SJCRH30 (cell line): ENCODE data around the gene PLCD3. TPM values are rescaled to one million over a fixed set of nuclear protein-coding genes. Genes with fewer than 3 reads are reported as not detected.
A peak's percentile ranks its signal among the peaks of the same experiment; 100 is the strongest.

Experiments used
- DNase-seq, 2 experiments: peaks; one replicate each; pipeline ENCODE4 v3.0.0-alpha.2; 2015 to 2020
- H3K27ac ChIP-seq: fragments of 250-450 bp; sonication (Bioruptor Pico); 2 replicates; pipeline ENCODE4 v1.5.1; 2020; ENCODE audit warnings: mild to moderate bottlenecking, moderate library complexity
- H3K27me3 ChIP-seq: fragments of 250-450 bp; sonication (Bioruptor Pico); 2 replicates; pipeline ENCODE4 v1.5.1; 2020; ENCODE audit warnings: mild to moderate bottlenecking, moderate library complexity
- H3K36me3 ChIP-seq: fragments of 250-450 bp; sonication (Bioruptor Pico); 2 replicates; pipeline ENCODE4 v1.5.1; 2020; ENCODE audit warnings: mild to moderate bottlenecking, moderate library complexity
- H3K4me1 ChIP-seq: fragments of 250-450 bp; sonication (Bioruptor Pico); 2 replicates; pipeline ENCODE4 v1.5.1; 2020; ENCODE audit warnings: mild to moderate bottlenecking, moderate library complexity
- H3K4me3 ChIP-seq: fragments of 250-450 bp; sonication (Bioruptor Pico); 2 replicates; pipeline ENCODE4 v1.5.1; 2020; ENCODE audit warnings: mild to moderate bottlenecking, moderate library complexity
- H3K9me3 ChIP-seq: fragments of 250-450 bp; sonication (Bioruptor Pico); replicated peaks from 2 replicates; pipeline ENCODE4 v1.5.1; 2020; ENCODE audit warnings: mild to moderate bottlenecking, moderate library complexity
- total RNA-seq: library from RNA; depleted of rRNA; stranded (reverse); fragments of >200 nt; shearing (Covaris generic); gene quantifications from 2 replicates; pipeline ENCODE4 v1.2.3, GENCODE V29; 2014

The PLCD3 gene
- total RNA-seq, 1 experiment from 2014 or later: 5.8 TPM

DNA sequence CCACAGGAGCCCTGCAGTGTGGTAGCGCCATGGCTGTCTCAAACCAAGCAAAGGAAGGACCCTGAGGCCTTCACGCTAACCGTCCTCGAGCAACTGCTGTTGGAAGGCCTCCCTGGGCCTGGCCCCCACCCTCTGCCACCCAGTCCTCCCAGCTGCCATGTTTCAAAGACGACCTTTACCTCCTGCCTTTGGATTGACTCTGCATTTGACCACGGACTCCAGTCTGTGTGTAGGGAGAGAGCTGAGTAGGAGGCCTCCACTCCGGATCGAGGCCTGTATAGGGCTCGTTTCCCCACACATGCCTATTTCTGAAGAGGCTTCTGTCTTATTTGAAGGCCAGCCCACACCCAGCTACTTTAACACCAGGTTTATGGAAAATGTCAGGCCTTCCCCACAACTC is 24.3 kb downstream of the PLCD3 start:
- no peak for DNase-seq
- Histone ChIP-seq H3K27me3 (no peaks in the 10 kb centered on the region), H3K9me3 (no peaks in the 10 kb centered on the region), H3K27ac (no peak overlapping the region), H3K4me1 (no peaks in the 10 kb centered on the region), H3K36me3 (peaks cover 39% of the 10 kb centered on the region), H3K4me3 (no peak overlapping the region)

DNA sequence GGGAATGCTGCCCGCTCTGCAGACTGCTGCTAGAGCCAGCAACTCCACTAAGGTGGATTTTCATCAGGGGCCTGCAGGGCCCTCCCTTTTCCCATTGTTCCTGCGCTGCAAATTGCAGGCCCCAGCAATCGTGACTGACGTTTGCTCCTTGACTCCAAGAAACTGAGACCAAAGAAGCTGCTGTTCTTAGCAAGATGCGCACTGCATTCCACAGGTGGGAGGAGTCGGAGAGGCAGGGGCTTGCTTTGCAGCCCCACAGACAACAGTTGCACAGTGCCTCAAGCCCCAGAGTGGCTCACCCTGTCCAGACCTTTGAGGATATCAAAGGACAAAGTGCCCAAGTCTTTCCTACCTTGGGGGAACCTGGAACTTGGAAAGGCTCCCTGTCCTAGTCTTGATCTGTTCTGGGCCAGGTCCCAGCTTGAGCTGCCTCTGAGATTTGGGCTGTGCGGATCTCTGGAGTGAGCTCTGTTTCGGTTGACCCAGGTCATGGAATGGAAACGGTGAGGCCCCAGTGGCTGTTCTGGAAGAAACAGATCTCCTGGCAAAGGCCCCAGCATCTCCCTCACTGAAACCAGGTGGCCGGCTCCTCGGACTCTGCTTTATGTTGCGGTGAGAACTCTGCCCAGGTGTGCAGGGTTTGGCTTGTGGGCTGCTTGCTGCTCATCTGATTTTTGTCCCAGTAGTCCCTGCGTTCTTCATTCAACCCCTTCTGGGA is 24.9 kb downstream of the PLCD3 start:
- Histone ChIP-seq H3K27me3 (no peaks in the 10 kb centered on the region), H3K36me3 (peaks cover 45% of the 10 kb centered on the region), H3K4me3 (no peak overlapping the region), H3K4me1 (no peaks in the 10 kb centered on the region), H3K27ac (no peak overlapping the region), H3K9me3 (no peaks in the 10 kb centered on the region)
- no peak for DNase-seq

DNA sequence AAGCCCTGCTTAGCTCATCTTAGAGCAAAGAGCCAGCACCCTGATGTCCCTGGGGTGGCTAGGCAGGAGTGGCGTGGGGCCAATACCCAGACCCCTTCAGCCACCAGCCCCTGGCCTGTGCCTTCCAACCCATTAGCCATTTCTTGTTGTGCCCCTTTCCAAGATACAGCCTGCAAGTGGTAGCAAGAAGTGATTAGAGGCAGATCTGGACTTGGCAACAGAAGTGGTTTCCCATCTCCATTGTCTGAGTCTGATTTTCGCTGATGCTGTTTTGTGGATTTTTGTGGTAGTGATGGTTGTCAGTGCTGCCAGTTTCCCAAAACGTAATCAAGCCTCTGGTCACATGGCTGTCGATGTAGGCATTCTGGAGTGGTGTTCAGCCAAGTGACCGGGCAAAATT is 25.7 kb downstream of the PLCD3 start:
- Histone ChIP-seq H3K4me3 (no peak overlapping the region), H3K27ac (no peak overlapping the region), H3K4me1 (no peaks in the 10 kb centered on the region), H3K36me3 (peaks cover 54% of the 10 kb centered on the region), H3K27me3 (no peaks in the 10 kb centered on the region), H3K9me3 (no peaks in the 10 kb centered on the region)
- DNase-seq: no peak

DNA sequence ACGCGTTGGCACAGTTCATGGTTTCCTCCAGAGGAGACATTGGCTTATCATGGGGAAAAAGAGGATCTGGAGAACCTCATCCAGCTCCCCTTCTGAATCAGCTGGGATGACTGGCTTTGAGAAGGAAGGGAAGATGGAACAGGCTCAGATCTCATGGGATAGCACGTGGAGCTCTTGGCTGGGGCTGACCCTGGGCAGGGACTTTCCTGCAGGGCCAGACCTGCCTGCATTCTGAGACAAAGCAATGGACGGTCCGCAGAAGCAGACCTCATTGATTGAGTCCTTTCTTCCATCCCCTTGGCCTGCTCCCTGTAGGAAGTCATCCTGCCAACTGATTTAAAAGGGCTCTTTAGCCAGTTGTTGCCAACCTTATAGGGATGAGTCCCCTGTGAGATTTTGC is 26.2 kb downstream of the PLCD3 start:
- no peak overlapping the region for H3K27ac ChIP-seq
- no peaks in the 10 kb centered on the region for H3K27me3 ChIP-seq
- H3K9me3 ChIP-seq: no peaks in the 10 kb centered on the region
- H3K4me3 ChIP-seq: no peak overlapping the region
- H3K4me1 ChIP-seq: no peaks in the 10 kb centered on the region
- DNase-seq: no peak
- H3K36me3 ChIP-seq: peaks cover 57% of the 10 kb centered on the region

DNA sequence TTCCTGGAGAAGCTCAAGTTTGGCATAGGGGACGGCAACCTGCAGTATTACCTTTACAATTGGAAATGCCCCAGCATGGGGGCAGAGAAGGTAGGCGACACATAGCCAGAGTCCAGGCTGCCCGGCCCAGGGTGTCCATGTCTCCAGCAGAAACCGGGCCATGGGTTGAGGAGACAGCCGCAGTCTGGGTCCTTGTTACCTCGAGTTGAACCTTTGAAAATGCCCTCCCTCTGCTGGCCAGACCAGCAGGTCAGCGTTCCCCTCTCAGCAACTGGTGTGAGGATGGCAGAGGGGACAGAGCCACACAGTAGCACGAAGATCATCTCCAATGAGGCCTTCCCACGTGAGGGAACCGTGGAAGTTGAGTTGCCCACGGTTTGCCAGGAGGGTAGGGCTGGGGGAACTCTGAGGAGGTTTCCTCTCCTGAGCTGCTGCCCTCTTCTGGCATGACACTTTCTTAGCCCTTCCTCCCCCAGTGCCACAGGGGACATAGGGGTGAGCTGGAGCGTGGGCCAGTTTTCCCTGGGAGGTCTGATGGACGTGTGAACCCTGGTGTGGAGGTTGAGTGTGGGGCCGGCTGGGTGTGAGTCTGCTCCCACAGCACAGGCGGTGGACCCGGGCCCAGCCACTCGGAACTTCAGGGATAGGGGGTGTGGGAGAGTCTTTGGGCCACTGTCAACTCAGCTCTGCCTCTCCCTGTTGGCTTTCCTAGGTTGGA is 27.2 kb downstream of the PLCD3 start:
- Histone ChIP-seq H3K27me3 (no peaks in the 10 kb centered on the region), H3K36me3 (peaks cover 63% of the 10 kb centered on the region), H3K4me3 (no peak overlapping the region), H3K4me1 (no peaks in the 10 kb centered on the region), H3K27ac (no peak overlapping the region), H3K9me3 (no peaks in the 10 kb centered on the region)
- no peak for DNase-seq

DNA sequence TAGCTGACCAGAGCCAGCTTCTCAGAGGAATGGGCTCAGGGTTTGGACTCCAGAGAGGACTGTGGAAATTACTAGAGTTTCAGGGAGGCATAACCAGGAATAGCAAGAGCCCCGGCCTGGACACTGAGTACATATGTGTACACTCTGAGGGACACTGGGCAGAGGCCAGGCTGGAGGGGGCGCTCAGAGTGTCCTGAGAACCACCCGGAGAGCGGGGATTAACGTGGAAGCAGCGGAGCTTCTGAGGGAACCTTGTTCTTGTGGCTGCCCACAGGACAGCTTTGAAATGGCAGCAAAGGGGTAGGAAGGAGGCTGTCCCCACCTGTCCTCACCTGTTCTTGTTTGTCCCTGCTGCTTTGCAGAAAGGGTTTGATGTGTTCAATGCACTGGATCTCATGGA is 27.8 kb downstream of the PLCD3 start:
- H3K36me3 ChIP-seq: peaks cover 69% of the 10 kb centered on the region
- DNase-seq: no peak

DNA sequence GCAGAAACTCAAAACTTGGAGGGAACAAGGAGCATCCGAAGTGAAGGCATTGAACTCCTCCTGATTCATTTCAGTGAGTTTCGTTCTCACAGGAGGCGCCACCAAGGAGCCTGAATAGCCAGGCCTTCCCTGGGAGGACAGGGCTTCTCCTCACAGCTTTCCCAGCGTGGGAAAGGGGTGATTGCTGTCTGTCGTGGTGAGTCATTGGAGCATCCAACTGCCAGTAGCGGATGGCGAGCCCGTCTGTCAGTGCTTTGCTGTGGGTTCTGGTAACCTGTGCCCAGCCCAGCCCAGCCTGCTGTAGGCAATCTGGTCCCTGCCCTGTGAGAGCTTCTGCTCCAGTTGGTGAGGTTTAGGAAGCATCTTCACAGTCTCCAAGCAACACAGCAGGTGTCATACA is 28.3 kb downstream of the PLCD3 start:
- Histone ChIP-seq H3K36me3 (peaks cover 69% of the 10 kb centered on the region), H3K4me1 (no peaks in the 10 kb centered on the region), H3K27me3 (no peaks in the 10 kb centered on the region), H3K27ac (no peak overlapping the region), H3K9me3 (no peaks in the 10 kb centered on the region), H3K4me3 (no peak overlapping the region)
- no peak for DNase-seq

More for the DNA sequence above, 27.8 kb downstream of the PLCD3 start:
- H3K4me3 ChIP-seq: no peak overlapping the region
- no peak overlapping the region for H3K27ac ChIP-seq
- no peaks in the 10 kb centered on the region for H3K9me3 ChIP-seq
- H3K27me3 ChIP-seq: no peaks in the 10 kb centered on the region
- H3K4me1 ChIP-seq: no peaks in the 10 kb centered on the region

DNA sequence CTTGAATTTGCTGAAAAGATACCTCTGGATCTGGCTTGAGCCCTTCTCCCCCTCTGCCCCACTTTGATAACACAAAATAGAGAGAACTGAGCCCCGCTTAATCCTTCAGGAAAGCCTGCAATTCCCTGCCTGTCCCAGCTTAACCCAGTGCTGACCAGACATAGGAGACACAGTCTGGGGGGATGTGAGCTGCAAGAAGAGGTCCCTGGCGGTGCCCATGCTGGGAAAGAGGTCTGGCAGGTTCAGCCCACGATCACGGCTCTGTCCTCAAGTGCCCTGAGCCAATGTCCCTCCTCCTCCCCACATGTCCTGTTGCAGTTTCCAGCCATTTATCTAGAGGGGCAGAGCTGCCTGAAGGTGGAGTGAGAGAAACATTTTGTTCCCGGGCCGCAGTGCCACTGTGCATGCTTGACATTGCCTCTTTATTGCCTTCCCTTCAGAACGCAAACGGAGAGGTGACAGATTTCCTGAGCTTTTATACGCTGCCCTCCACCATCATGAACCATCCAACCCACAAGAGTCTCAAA is 29.0 kb downstream of the PLCD3 start:
- H3K4me1 ChIP-seq: no peaks in the 10 kb centered on the region
- no peak overlapping the region for H3K4me3 ChIP-seq
- H3K27me3 ChIP-seq: no peaks in the 10 kb centered on the region
- H3K9me3 ChIP-seq: no peaks in the 10 kb centered on the region
- no peak overlapping the region for H3K27ac ChIP-seq
- DNase-seq: no peak
- peaks cover 69% of the 10 kb centered on the region for H3K36me3 ChIP-seq

DNA sequence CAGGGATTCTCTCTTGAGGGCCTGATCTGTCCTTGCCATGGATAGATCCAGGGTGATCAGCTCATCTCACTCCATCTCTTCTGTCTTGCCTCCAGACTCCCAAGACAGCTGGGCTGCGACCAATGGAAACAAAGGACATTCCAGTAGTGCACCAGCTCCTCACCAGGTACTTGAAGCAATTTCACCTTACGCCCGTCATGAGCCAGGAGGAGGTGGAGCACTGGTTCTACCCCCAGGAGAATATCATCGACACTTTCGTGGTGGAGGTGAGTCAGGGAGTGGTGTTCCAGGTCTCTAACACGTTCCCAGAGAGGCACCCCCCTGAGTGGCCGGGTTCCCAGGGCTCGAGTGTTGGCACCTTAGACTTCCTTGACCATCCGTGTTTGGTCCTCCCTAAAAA is 29.5 kb downstream of the PLCD3 start:
- Histone ChIP-seq H3K9me3 (no peaks in the 10 kb centered on the region), H3K4me3 (no peak overlapping the region), H3K36me3 (peaks cover 74% of the 10 kb centered on the region), H3K4me1 (no peaks in the 10 kb centered on the region), H3K27ac (no peak overlapping the region), H3K27me3 (no peaks in the 10 kb centered on the region)
- DNase-seq: no peak

DNA sequence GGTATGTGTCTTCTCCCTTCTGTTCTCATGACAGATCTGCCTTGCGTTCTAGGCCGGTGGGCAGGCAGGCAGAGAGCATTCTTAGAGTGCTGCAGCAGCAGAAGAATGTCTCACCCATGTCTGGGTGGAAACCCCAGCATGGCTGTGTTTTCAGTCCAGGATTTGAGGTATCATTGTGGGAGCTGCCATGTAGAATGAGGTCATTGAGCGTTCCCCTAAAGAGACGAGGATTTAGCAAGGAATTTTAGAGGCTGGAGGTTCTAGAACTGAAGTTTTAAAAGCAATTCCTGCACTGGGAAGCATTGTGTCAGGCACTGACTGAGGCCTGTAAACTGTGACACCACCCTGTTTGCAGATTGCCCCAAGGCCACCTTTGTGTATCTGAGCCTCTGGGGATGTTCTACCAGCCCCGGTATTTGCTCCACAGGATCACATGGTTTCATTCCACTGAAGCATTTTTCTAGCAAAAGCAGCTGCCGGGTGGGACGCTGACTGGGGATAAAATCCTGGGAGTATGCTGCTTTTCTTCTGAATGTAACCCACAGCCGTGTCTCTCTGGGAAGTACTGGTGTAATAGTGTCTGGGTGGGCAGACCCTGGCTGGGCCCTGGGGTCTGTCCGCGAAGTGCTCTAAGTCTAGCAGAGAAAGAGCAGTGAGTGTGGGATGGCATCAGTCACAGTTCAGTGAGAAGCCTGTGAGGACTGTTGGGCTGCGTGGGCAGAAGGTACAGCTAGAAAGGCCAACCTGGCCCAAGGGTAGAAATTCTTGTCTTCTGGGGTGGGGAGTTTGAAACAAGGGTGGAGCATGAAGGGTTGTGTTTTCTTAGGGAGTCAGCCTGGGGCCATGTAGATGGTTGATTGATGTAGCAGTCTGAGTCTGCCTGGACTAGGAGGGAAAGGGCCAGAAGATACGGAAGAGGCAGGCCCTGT is 30.2 kb downstream of the PLCD3 start:
- Histone ChIP-seq H3K27ac (no peak overlapping the region), H3K36me3 (peaks cover 76% of the 10 kb centered on the region), H3K27me3 (no peaks in the 10 kb centered on the region), H3K9me3 (no peaks in the 10 kb centered on the region), H3K4me3 (no peak overlapping the region), H3K4me1 (no peaks in the 10 kb centered on the region)
- no peak for DNase-seq

DNA sequence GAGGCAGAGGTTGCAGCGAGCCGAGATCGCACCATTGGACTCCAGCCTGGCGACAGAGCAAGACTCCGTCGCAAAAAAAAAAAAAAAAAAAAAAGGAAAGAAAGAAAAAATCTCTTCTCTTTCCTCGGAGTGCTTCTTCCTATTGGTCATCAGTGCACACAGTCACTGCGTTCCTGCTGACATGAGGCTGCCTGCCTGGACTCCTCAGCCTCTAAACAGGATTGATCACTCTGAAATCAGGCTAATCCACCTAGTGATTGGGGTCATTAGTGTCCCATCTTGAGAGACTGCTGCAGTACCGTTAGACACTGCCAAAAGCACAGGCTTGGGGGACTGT is 30.8 kb downstream of the PLCD3 start:
- Histone ChIP-seq H3K9me3 (no peaks in the 10 kb centered on the region), H3K27ac (no peak overlapping the region), H3K27me3 (no peaks in the 10 kb centered on the region), H3K36me3 (peaks cover 82% of the 10 kb centered on the region), H3K4me3 (no peak overlapping the region), H3K4me1 (no peaks in the 10 kb centered on the region)
- no peak for DNase-seq

DNA sequence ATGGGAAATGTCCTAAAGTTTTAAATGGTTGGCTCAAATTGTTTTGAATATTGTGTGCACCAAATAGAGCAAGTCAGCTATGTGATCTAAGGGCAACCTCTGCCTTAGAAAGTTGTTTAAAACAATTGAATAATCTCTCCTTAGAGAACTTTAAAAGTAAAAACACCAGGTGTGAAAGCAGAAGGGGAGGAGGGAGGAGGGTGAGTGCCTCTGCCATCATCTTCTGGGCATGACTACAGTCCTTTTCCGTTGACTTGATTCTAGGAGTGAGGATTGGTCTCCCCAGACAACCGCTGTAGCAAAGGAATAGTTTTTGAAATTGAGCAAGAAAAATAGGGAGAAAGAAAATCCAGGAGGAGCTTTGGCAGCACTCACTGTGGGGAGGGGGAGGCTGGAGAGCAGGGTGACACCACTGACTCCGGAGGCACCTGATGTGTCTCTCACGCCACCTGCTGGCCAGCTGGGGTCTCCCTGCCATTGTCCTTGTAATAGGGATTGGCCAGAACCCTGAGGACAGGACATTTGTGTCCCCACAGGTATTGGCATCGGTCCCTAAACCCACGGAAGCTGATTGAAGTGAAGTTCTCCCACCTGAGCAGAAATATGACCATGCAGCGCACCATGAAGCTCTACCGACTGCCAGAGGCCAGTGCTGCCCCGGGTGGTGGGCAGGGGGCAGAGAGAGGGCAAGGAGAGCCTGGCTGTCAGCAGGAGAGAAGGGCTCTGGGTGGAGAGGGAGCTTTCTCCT is 33.3 kb downstream of the PLCD3 start:
- DNase-seq: peak; percentile 81 to 90
- H3K4me1 ChIP-seq: no peaks in the 10 kb centered on the region
- H3K27ac ChIP-seq: no peak overlapping the region
- peaks cover 91% of the 10 kb centered on the region for H3K36me3 ChIP-seq
- H3K4me3 ChIP-seq: no peak overlapping the region
- H3K9me3 ChIP-seq: no peaks in the 10 kb centered on the region
- H3K27me3 ChIP-seq: no peaks in the 10 kb centered on the region

DNA sequence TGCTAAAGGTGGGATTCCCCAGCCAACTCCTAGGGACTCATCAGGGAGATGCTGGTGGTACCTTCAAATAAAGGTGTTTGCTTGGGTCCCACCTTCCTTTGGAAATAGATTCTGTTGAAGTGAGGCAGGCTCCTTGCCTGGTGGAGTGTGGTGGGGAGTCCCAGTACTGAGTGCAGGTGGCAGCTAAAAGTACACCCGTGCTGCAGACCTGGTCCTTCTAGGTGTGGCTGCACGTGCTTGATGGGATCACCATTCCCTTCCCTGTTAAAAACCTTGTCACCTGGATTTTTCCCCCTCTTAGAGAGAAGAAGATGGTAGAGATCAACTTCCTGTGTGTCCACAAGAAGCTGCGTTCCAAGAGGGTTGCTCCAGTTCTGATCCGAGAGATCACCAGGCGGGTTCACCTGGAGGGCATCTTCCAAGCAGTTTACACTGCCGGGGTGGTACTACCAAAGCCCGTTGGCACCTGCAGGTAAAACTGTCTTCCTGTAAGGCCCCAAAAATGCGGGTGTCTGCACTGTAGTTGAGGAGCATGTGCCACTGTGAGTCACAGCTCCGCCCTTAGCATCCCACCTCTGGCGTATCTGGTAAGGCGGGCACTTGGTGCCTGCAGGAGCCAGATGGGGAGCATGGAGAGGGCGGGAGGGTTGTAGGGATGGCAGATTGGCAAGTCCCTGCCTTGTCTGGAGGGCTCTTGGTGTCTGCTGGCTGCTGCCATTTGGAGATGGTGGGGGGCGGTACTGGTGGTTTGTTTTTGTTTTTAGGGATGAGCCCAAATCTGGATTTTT is 34.0 kb downstream of the PLCD3 start:
- no peak overlapping the region for H3K27ac ChIP-seq

DNA sequence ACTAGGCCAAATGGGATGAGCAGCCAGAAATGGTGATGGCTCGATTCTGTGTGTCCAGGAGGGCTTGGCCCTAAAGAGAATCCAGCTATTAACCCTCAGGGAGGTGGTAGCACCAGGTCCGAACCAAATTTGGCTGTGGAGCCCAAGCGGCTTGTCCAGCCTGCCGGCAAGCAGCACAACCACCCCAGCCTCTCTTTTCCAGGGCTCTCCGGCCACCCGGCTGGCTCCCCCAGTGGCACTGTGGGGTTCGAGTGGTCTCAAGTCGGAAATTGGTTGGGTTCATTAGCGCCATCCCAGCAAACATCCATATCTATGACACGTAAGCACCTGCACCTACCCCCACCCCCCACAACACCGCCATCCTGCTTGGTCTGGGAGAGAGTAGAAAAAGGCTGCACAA is 35.4 kb downstream of the PLCD3 start:
- Histone ChIP-seq H3K4me1 (peaks cover 9% of the 10 kb centered on the region; the same call in 1 of the 2 replicates), H3K27ac (no peak overlapping the region), H3K27me3 (no peaks in the 10 kb centered on the region), H3K4me3 (no peak overlapping the region), H3K36me3 (peaks cover 88% of the 10 kb centered on the region), H3K9me3 (no peaks in the 10 kb centered on the region)
- DNase-seq: no peak

More for the DNA sequence above, 34.0 kb downstream of the PLCD3 start:
- H3K4me1 ChIP-seq: peaks cover 3% of the 10 kb centered on the region; the same call in 1 of the 2 replicates
- H3K9me3 ChIP-seq: no peaks in the 10 kb centered on the region
- H3K36me3 ChIP-seq: peaks cover 91% of the 10 kb centered on the region
- H3K4me3 ChIP-seq: no peak overlapping the region
- DNase-seq: no peak
- no peaks in the 10 kb centered on the region for H3K27me3 ChIP-seq
